Measurements from ENCODE around the gene ZMYM4.

ZMYM4 gene

DNA sequence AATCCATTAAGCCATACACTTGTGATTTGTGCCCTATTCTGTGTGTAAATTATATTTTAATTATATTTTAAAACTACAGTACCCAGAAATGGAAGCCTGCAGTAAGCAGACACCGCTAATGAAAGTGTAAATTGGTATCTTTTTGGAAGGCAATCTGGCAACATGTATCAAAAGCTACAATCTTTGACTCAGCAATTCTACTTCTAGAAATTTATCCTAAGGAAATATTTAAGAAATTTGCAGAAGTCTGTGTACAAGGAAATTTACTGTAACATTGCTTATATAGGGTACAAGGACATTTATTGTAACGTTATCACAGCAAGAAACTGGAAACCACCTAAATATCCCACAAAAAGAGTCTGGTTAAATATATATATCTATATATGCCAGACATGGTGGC, 14.6 kb upstream of the ZMYM4 start:
- Histone ChIP-seq H3K4me2 (ENCODE audit: low read length) (no peak overlapping the region), H3K9me2 (replicated peaks; ENCODE audit: control insufficient read depth, low read length) (no peaks in the 10 kb centered on the region), H3K27ac (ENCODE audit: low read depth, low read length) (no peak overlapping the region), H3K36me3 (ENCODE audit: control insufficient read depth, low read length) (no peaks in the 10 kb centered on the region), H3K27me3 (ENCODE audit: control insufficient read depth, low read length) (peaks cover 3% of the 10 kb centered on the region; the same call in 1 of the 2 replicates), H3K79me2 (ENCODE audit: control insufficient read depth, low read length) (no peaks in the 10 kb centered on the region), H3F3A (ENCODE audit: control insufficient read depth, insufficient read depth) (no peaks in the 10 kb centered on the region), H4K20me1 (ENCODE audit: control insufficient read depth, insufficient read depth, low read depth, low read length) (no peaks in the 10 kb centered on the region), H3K4me1 (ENCODE audit: control insufficient read depth, low read length) (0 out of 2 replicates have a peak, but pooled peaks cover 4% of the 10 kb centered on the region), H3K9me3 (ENCODE audit: control insufficient read depth, insufficient read depth, low read length) (no peaks in the 10 kb centered on the region), H3K4me3 (ENCODE audit: low read length) (no peak overlapping the region)
- TF ChIP-seq EZH2phosphoT487 (IDR thresholded peaks at IDR 0.05; ENCODE audit: borderline replicate concordance, low read length) = no peak

DNA sequence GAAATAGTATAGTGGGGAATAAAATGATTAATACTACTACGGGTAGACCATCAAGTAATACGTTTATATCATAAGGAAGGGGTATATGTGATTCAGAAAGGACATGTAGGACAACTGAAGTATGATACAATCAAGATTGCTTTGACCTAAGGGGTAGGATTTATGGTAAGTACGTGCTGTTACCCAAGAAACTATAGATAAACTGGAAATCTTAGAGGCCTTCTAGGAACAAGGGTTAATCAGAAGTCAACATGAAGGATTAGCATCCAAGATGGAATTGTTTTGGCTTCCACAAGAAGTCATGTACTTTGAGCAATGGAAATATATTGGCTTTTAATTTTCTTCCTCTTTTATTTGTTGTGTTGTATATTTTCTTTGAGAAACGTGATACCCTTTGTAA, 13.2 kb upstream of the ZMYM4 start:
- H3K27me3 ChIP-seq (ENCODE audit: control insufficient read depth, low read length) = peaks cover 3% of the 10 kb centered on the region; the same call in 1 of the 2 replicates
- no peaks in the 10 kb centered on the region for H3K9me3 ChIP-seq (ENCODE audit: control insufficient read depth, insufficient read depth, low read length)
- H3K79me2 ChIP-seq (ENCODE audit: control insufficient read depth, low read length) = no peaks in the 10 kb centered on the region
- no peaks in the 10 kb centered on the region for H3K36me3 ChIP-seq (ENCODE audit: control insufficient read depth, low read length)
- no peak overlapping the region for H3K4me3 ChIP-seq (ENCODE audit: low read length)
- H3K9me2 ChIP-seq (replicated peaks; ENCODE audit: control insufficient read depth, low read length) = no peaks in the 10 kb centered on the region
- no peaks in the 10 kb centered on the region for H4K20me1 ChIP-seq (ENCODE audit: control insufficient read depth, insufficient read depth, low read depth, low read length)
- H3K4me2 ChIP-seq (ENCODE audit: low read length) = no peak overlapping the region
- no peaks in the 10 kb centered on the region for H3F3A ChIP-seq (ENCODE audit: control insufficient read depth, insufficient read depth)
- no peaks in the 10 kb centered on the region for H3K4me1 ChIP-seq (ENCODE audit: control insufficient read depth, low read length)
- no peak overlapping the region for H3K27ac ChIP-seq (ENCODE audit: low read depth, low read length)
- TF ChIP-seq, protein P1, sequence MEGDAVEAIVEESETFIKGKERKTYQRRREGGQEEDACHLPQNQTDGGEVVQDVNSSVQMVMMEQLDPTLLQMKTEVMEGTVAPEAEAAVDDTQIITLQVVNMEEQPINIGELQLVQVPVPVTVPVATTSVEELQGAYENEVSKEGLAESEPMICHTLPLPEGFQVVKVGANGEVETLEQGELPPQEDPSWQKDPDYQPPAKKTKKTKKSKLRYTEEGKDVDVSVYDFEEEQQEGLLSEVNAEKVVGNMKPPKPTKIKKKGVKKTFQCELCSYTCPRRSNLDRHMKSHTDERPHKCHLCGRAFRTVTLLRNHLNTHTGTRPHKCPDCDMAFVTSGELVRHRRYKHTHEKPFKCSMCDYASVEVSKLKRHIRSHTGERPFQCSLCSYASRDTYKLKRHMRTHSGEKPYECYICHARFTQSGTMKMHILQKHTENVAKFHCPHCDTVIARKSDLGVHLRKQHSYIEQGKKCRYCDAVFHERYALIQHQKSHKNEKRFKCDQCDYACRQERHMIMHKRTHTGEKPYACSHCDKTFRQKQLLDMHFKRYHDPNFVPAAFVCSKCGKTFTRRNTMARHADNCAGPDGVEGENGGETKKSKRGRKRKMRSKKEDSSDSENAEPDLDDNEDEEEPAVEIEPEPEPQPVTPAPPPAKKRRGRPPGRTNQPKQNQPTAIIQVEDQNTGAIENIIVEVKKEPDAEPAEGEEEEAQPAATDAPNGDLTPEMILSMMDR (IDR thresholded peaks at IDR 0.05; ENCODE audit: low read depth, low read length, poor library complexity, severe bottlenecking) = no peak
- TF ChIP-seq EZH2phosphoT487 (IDR thresholded peaks at IDR 0.05; ENCODE audit: borderline replicate concordance, low read length) = no peak

DNA sequence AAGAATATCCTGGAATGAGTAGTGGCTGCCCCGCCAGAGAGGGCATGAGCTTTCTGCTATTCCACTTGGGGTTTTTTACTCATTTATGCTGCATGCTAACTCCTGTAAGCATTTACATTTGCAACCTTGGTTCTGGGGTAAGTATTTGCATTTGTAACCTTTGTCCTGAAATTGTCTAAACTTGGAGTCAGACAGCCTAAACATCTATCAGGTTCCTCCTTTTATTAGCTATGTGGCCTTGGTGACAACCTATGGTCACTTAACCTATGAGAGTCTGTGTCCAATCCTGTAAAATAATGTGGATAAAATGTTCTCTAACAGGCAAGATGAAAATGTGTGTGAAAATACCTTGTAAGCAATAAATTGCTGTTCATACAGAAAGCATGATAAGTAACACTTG, 8.9 kb upstream of the ZMYM4 start:
- Histone ChIP-seq H3K4me2 (ENCODE audit: low read length) (no peak overlapping the region), H3K36me3 (ENCODE audit: control insufficient read depth, low read length) (no peaks in the 10 kb centered on the region), H3K9me3 (ENCODE audit: control insufficient read depth, insufficient read depth, low read length) (no peaks in the 10 kb centered on the region), H3K27me3 (ENCODE audit: control insufficient read depth, low read length) (no peaks in the 10 kb centered on the region), H3K79me2 (ENCODE audit: control insufficient read depth, low read length) (no peaks in the 10 kb centered on the region), H4K20me1 (ENCODE audit: control insufficient read depth, insufficient read depth, low read depth, low read length) (no peaks in the 10 kb centered on the region), H3F3A (ENCODE audit: control insufficient read depth, insufficient read depth) (no peaks in the 10 kb centered on the region), H3K4me3 (ENCODE audit: low read length) (no peak overlapping the region), H3K9me2 (replicated peaks; ENCODE audit: control insufficient read depth, low read length) (no peaks in the 10 kb centered on the region), H3K27ac (ENCODE audit: low read depth, low read length) (no peak overlapping the region), H3K4me1 (ENCODE audit: control insufficient read depth, low read length) (no peaks in the 10 kb centered on the region; the same call in 1 of the 2 replicates)
- TF ChIP-seq, protein P1 (IDR thresholded peaks at IDR 0.05; ENCODE audit: low read depth, low read length, poor library complexity, severe bottlenecking) = no peak
- TF ChIP-seq EZH2phosphoT487 (IDR thresholded peaks at IDR 0.05; ENCODE audit: borderline replicate concordance, low read length) = no peak

DNA sequence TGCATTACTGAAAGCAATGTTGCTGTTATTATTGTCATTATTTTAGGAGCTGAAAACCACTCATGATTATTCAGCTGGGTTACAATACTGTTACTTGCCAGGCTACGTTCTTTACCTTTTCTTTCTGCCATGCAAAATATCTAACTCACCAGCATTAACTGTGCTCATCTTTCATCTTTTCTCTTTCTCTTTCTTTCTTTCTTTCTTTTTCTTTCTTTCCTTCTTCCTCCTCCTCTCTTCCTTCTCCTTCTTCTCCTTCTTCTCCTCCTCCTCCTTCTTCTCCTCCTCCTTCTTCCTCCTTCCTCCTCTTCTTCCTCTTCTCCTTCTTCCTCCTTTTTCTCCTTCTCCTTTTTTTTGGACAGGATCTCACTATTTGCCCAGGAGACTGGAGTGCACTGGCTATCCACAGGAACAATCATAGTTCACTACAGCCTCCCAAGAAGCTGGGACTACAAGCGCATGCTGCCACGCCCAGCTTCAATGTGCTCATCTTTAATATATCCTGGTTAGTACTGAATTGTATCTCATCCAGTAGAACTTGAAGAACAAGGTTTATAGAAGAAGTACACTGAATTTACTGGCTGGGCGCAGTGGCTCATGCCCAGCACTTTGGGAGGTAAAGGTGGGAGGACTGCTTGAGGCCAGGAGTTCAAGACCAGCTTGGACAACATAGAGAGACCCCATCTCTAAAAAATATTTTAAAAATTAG, 6.9 kb upstream of the ZMYM4 start:
- H3K27me3 ChIP-seq (ENCODE audit: control insufficient read depth, low read length) = no peaks in the 10 kb centered on the region
- peaks cover 9% of the 10 kb centered on the region; the same call in 1 of the 2 replicates for H3K4me1 ChIP-seq (ENCODE audit: control insufficient read depth, low read length)
- no peaks in the 10 kb centered on the region for H3K9me3 ChIP-seq (ENCODE audit: control insufficient read depth, insufficient read depth, low read length)
- no peaks in the 10 kb centered on the region for H3K36me3 ChIP-seq (ENCODE audit: control insufficient read depth, low read length)
- H3K27ac ChIP-seq (ENCODE audit: low read depth, low read length) = no peak overlapping the region
- H3F3A ChIP-seq (ENCODE audit: control insufficient read depth, insufficient read depth) = no peaks in the 10 kb centered on the region
- no peak overlapping the region for H3K4me2 ChIP-seq (ENCODE audit: low read length)
- no peaks in the 10 kb centered on the region for H3K79me2 ChIP-seq (ENCODE audit: control insufficient read depth, low read length)
- no peak for TF ChIP-seq EZH2phosphoT487 (IDR thresholded peaks at IDR 0.05; ENCODE audit: borderline replicate concordance, low read length)
- TF ChIP-seq, protein P1 (IDR thresholded peaks at IDR 0.05; ENCODE audit: low read depth, low read length, poor library complexity, severe bottlenecking) = no peak
- no peaks in the 10 kb centered on the region for H3K9me2 ChIP-seq (replicated peaks; ENCODE audit: control insufficient read depth, low read length)
- H3K4me3 ChIP-seq (ENCODE audit: low read length) = no peak overlapping the region
- no peaks in the 10 kb centered on the region for H4K20me1 ChIP-seq (ENCODE audit: control insufficient read depth, insufficient read depth, low read depth, low read length)
